Activated T-helper 1 cell treated with anti-CD3 and anti-CD28 coated beads, Interleukin-12 subunit alpha, Interleukin-12 subunit beta, Interleukin-2, Interleukin-4 antibody, amounts not matched to agents 30 ng/mL and 10 ng/mL and 1 ng/mL, durations not matched to agents 14 hours and 24 hours and 36 hours (primary cell): ENCODE results near the gene ARHGAP20. TPM values are rescaled to one million over a fixed set of nuclear protein-coding genes. Genes with fewer than 3 reads are reported as not detected.

Experiments used
- DNase-seq: peaks from one replicate; pipeline ENCODE4 v3.0.0; 2021; ENCODE audit warnings: low spot score
- H3K27ac Mint-ChIP-seq: one replicate; pipeline ENCODE4 v1.8.0; 2021; ENCODE audit warnings: mild to moderate bottlenecking, mixed read lengths
- H3K27me3 Mint-ChIP-seq: one replicate; pipeline ENCODE4 v1.8.0; 2022; ENCODE audit warnings: mild to moderate bottlenecking, moderate library complexity, mixed read lengths; ENCODE audit not compliant: insufficient read depth
- H3K36me3 Mint-ChIP-seq: one replicate; pipeline ENCODE4 v1.8.0; 2021; ENCODE audit warnings: low read depth, mixed read lengths
- H3K4me1 Mint-ChIP-seq: one replicate; pipeline ENCODE4 v1.8.0; 2021; ENCODE audit warnings: low read depth, mixed read lengths
- H3K4me3 Mint-ChIP-seq: one replicate; pipeline ENCODE4 v1.8.0; 2021; ENCODE audit warnings: mild to moderate bottlenecking, moderate library complexity, mixed read lengths
- H3K9me3 Mint-ChIP-seq: one replicate; pipeline ENCODE4 v1.8.0; 2021; ENCODE audit warnings: mixed read lengths
- intact Hi-C: fragments of 100-400 bp; cut with micrococcal nuclease; formaldehyde crosslinking; loops from one replicate; pipeline ENCODE4 v1.15.1; 2024
- total RNA-seq: library from RNA; stranded (reverse); gene quantifications from 2 replicates; pipeline ENCODE4 v1.2.3, GENCODE V29; 2022

Gene ARHGAP20
- total RNA-seq, 1 donor from 2014 or later: not detected

DNA sequence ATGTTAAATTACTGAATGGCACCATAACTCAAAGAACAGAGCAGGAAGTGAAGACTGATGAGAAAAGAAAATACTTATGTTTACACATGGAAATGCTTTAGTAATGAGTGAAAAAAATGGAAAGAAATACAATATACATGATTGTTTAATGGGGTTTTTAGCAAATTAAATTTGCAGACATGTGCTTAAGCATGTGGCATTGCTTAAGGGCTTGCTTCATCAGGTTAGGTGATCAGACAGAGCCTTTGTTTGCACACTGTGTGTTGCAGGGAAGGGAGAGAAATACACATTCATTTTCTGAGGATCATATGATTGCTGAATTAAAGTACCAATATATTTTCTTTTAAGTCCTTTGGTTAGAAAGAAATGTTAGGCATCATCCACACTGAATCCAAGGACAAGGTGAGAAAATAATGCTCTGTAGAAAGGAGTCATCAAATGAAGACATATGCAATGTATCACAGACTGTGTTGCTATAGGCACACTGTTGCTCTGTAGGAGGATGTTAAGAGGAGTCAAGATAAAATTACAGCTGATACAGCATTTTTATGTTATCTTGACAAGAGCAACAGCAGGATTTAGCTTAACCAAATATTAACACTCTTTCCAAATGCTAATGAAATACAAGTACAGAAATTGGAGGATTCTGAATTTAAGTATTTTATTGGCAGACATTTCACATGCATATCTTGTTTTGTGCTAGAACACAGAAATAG lies 23.4 kb upstream of the ARHGAP20 start:
- Mint-ChIP-seq H3K4me1 (no peaks in the 10 kb centered on the region), H3K27me3 (peaks cover 8% of the 10 kb centered on the region), H3K27ac (no peak overlapping the region), H3K4me3 (no peak overlapping the region), H3K36me3 (no peaks in the 10 kb centered on the region), H3K9me3 (no peaks in the 10 kb centered on the region)
- no peak for DNase-seq
- intact Hi-C loops: no loop called here

DNA sequence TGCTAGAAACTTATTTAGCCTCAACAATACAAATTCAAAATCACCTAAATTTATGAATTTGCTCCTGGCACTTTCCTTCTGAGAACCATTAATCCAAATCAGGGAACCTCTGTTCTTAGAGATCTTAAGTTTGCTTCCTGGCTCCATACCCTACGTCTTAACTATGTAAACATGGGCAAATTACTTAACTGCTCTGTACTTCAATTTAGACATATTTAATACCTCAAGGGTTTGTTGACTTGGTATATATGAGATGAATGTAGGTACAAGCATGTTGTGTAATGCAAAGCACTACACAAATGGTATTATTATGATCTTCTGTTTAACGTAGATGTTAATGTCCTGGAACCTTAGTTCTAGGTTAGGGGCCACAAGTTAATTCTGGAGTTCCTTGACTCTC lies 22.6 kb upstream of the ARHGAP20 start:
- no peaks in the 10 kb centered on the region for H3K9me3 Mint-ChIP-seq
- intact Hi-C loops: no loop called here
- peaks cover 8% of the 10 kb centered on the region for H3K27me3 Mint-ChIP-seq
- H3K27ac Mint-ChIP-seq: no peak overlapping the region
- DNase-seq: no peak
- H3K4me1 Mint-ChIP-seq: no peaks in the 10 kb centered on the region
- H3K36me3 Mint-ChIP-seq: no peaks in the 10 kb centered on the region
- H3K4me3 Mint-ChIP-seq: no peak overlapping the region

DNA sequence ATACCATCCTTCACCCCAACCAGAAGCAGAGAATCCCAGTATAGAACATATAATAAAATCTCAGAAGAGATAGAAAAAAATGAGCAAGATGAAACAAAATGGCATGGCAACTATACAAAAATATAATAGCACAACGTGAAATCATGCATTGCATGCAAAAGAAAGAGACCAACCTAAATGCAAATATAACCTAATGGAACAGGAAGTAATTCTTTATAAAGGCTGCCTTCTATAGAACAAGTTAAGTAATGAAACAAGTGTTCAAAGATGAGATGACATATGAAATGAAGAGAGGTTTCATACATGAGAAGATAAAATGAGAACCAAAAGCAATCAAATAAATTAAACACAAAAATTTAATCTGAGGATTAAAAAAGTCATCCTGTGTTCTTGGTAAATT lies 18.5 kb upstream of the ARHGAP20 start:
- H3K36me3 Mint-ChIP-seq: no peaks in the 10 kb centered on the region
- intact Hi-C loops: no loop called here
- DNase-seq: no peak
- H3K9me3 Mint-ChIP-seq: no peaks in the 10 kb centered on the region
- no peak overlapping the region for H3K27ac Mint-ChIP-seq
- H3K4me3 Mint-ChIP-seq: no peak overlapping the region
- H3K27me3 Mint-ChIP-seq: peaks cover 14% of the 10 kb centered on the region
- H3K4me1 Mint-ChIP-seq: no peaks in the 10 kb centered on the region

DNA sequence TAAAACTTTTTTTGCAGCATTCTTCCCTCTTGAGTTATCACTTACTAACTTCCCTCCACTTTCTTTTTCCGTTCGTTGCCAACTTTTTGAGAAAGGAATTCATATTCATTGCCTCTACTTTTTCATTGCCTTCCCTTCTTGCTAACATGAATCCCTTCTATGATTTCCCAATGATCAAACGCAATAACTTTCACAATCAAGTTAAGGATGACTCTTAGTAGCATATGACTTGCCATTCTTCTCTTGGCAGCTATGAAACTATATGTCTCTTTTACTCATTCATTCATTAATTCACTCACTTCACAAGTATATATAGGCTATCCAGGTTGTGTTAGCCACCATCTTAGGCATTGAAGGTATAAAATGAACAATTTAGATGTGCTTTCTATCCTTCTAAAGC lies 16.6 kb upstream of the ARHGAP20 start:
- DNase-seq: no peak
- H3K36me3 Mint-ChIP-seq: no peaks in the 10 kb centered on the region
- H3K4me3 Mint-ChIP-seq: no peak overlapping the region
- no peak overlapping the region for H3K27ac Mint-ChIP-seq
- intact Hi-C loops: no loop called here
- H3K4me1 Mint-ChIP-seq: no peaks in the 10 kb centered on the region
- peaks cover 11% of the 10 kb centered on the region for H3K27me3 Mint-ChIP-seq
- H3K9me3 Mint-ChIP-seq: no peaks in the 10 kb centered on the region

DNA sequence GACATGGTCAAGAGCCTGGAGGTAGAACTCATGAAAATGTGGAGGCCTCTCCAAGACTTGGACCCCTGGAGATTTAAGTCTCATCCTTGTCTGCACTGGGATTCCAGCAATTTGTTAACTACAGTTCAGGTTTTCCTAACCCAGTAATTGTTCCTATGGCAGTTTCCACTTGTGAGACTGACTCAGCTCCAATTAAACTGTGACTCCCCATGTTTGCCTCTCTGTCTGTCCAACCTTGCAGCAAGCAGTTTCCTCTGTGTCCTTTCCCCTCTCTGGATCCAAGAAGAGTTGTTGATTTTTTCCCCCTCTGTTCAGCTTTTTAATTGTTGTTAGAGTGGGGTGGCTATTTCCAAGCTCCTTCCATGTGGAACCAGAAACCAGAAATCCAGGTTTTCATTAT lies 16.2 kb upstream of the ARHGAP20 start:
- Mint-ChIP-seq H3K9me3 (no peaks in the 10 kb centered on the region), H3K4me1 (no peaks in the 10 kb centered on the region), H3K27me3 (peaks cover 9% of the 10 kb centered on the region), H3K4me3 (no peak overlapping the region), H3K27ac (no peak overlapping the region), H3K36me3 (no peaks in the 10 kb centered on the region)
- DNase-seq: no peak
- intact Hi-C loops: no loop called here

DNA sequence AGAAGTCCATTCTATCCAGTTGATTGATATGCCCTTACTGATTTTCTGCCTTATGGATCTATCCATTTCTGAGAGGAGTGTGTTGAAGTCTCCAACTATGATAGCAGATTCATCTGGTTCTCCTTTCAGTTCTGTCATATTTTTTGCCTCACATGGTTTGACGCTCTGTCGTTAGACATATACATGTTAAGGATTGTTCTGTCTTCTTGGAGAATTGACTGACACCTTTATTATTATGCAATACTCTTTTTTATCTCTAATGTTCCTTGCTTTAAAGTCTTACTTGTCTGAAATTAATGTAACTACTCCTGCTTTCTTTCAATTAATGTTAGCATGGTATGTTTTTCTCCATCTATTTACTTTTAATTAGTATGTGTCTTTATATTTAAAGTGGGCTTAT lies 12.1 kb upstream of the ARHGAP20 start:
- intact Hi-C loops: no loop called here
- no peak for DNase-seq
- Mint-ChIP-seq H3K36me3 (no peaks in the 10 kb centered on the region), H3K9me3 (no peaks in the 10 kb centered on the region), H3K27me3 (peaks cover 17% of the 10 kb centered on the region), H3K27ac (no peak overlapping the region), H3K4me3 (no peak overlapping the region), H3K4me1 (no peaks in the 10 kb centered on the region)

DNA sequence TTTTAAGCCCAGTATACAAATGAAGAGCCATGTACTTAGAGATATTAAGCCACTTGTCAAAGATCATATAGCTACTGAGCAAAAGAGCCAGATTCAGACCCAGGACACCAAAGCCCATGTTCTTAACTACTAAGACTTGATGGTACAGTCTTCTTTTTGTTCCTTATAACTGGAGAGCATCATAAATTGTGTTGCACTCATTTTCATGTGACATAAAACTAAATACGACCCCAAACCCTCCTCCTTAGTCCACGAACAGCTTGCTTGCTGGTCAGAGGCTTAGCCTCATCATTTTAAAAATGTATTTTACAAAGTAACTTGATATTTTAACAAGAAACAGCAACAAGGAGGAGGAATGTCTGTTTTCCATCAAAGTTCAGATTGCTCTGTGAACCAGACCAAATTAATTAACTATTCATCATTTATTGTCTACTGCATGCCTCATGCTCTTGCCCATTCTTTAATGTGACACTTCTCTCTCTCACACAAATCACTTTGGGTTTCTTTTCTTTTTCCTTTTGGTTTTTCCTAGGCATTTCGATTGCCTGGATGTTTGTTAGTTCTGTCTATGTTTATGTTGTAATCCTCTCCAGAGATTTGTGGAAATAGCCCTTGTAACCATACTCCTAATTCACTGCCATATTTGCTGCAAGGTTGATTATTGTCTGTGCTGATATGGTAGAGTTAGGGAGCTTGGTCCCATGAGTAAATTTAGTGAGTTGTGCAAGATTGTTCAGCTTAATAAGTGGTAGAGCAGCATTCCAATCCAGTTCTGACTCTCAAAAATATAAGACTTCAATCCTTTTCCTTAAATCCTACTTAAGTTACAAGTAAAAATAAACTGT lies 8.4 kb upstream of the ARHGAP20 start:
- Mint-ChIP-seq H3K4me3 (no peak overlapping the region), H3K27me3 (peaks cover 11% of the 10 kb centered on the region), H3K4me1 (no peaks in the 10 kb centered on the region), H3K27ac (no peak overlapping the region), H3K9me3 (no peaks in the 10 kb centered on the region), H3K36me3 (no peaks in the 10 kb centered on the region)
- intact Hi-C loops: no loop called here
- DNase-seq: no peak

DNA sequence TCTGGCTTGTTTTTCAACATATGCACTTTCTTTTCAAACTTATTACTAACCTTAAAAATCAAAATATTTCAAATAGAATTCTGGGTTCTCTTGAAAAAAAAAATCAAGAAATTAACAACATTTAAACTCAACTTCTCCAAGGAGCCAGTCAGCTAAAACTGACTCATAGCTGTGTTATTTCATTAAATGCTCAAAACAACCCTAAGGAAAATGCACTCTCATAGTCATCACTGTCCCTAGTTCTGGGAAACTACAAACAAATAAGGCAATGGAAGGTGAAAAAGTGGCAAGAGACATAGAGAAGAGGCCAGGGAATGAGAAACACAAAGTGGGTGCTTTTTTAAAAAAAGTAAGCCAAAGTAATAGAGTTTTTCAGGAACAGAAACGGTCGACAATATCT lies 4.1 kb upstream of the ARHGAP20 start:
- no peak overlapping the region for H3K4me3 Mint-ChIP-seq

DNA sequence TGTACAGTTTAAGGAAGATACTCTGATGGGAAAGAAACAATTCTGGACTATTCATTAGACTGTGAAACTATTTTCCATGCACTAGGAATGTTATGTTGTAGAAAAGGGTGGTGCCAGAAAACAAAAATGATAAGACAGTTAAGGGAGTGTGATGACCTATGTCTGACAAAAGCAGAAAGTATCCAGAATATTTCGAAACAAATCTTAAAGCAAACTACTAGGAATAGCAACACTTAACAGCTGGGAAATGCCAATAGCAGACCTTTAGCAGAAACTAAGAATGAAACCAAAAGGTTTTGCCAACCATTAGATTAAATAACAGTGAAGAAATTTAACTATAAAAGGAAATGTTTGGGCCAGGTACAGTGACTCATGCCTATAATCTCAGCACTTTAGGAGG lies 3.3 kb upstream of the ARHGAP20 start:
- intact Hi-C loops: no loop called here
- H3K9me3 Mint-ChIP-seq: no peaks in the 10 kb centered on the region
- H3K27ac Mint-ChIP-seq: no peak overlapping the region
- peaks cover 32% of the 10 kb centered on the region for H3K27me3 Mint-ChIP-seq
- DNase-seq: no peak
- H3K36me3 Mint-ChIP-seq: peaks cover 2% of the 10 kb centered on the region
- no peak overlapping the region for H3K4me3 Mint-ChIP-seq
- H3K4me1 Mint-ChIP-seq: peaks cover 12% of the 10 kb centered on the region

More for the DNA sequence above, 4.1 kb upstream of the ARHGAP20 start:
- peaks cover 29% of the 10 kb centered on the region for H3K27me3 Mint-ChIP-seq
- peaks cover 8% of the 10 kb centered on the region for H3K4me1 Mint-ChIP-seq
- H3K9me3 Mint-ChIP-seq: no peaks in the 10 kb centered on the region
- intact Hi-C loops: no loop called here
- no peak for DNase-seq
- peaks cover 2% of the 10 kb centered on the region for H3K36me3 Mint-ChIP-seq
- no peak overlapping the region for H3K27ac Mint-ChIP-seq

DNA sequence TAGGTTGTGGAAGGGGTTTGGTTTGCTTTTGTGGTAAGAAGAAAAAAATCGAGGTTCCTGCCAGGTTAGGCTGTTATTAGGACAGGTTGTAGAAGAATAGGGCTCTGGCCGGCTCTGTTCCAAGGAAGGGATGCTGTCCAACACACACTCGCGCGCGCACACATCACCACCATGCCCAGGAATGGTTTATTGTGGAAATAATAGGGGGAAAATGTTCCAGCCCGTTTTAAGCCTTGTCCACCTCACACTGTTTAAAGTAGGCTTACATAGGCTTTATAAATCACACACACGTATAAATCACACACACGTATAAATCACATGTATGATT lies 1.2 kb upstream of the ARHGAP20 start:
- no peak for DNase-seq
- Mint-ChIP-seq H3K36me3 (peaks cover 2% of the 10 kb centered on the region), H3K4me1 (peaks cover 13% of the 10 kb centered on the region), H3K27me3 (peaks cover 48% of the 10 kb centered on the region), H3K27ac (no peak overlapping the region), H3K9me3 (no peaks in the 10 kb centered on the region), H3K4me3 (peak overlapping the region; percentile 23)
- intact Hi-C loops: loop anchor here (5.0 kb wide), 2 partner anchors 261 to 519 kb away; no protein-coding TSS in a partner anchor

DNA sequence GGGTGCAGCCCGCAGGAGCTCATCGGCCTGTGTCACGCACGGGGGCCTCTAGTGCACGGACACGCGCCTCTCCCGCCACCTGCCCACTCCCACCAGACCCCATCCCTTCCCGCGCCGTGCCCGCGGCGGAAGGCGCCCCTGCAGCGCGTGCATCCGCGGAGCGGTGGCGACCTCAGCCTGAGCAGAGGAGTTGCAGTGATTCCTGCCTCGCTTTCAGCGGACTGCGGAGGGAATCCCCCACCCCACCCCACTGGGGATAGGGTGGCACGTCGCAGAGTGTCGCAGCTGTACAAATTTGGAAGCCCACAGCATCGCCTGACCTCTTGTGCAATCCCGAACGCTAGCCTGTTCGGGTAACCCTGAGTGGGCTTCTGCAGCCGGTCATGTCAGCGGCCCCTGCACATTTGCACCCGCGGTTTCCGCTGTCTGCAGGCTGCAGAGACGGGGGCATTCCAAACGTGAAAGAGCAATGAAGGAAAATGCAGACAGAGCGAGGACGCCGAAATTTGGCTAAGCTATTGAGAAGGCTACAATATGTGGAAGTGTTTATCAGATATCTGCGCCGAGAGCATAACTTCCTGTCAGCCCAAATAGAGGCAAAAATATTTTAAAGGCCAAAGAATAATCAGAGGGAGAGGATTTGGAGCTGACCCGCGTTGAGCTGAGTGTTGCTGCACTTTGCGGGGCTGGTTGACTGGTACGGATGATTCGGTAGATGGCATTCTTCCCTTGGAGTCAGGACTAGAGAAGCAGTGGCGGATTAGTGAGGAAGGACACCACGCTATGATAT lies 617 bp upstream of the ARHGAP20 start:
- no peak for DNase-seq
- intact Hi-C loops: loop anchor here (5.0 kb wide), 2 partner anchors 261 to 519 kb away; no protein-coding TSS in a partner anchor
- Mint-ChIP-seq H3K4me1 (peaks cover 13% of the 10 kb centered on the region), H3K27ac (no peak overlapping the region), H3K4me3 (peak overlapping the region; percentile 23), H3K27me3 (peaks cover 50% of the 10 kb centered on the region), H3K9me3 (no peaks in the 10 kb centered on the region), H3K36me3 (peaks cover 2% of the 10 kb centered on the region)

DNA sequence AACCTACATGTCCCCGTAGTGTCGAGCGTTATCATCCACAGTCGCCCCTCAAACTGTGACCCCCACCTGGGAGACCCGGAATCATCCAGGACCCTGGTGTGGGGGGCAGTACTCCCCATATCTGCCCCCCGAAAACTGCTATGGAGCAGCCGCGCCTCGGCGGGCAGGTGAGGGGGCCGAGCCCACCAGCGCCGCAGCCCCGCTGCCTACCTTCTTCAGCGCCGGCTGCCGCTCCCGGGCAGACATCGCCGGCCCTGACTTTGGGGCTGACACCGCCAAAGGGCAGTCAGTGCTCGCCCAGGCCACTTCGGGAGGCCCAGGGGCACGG lies 825 bp downstream of the ARHGAP20 start:
- Mint-ChIP-seq H3K9me3 (no peaks in the 10 kb centered on the region), H3K27ac (no peak overlapping the region), H3K36me3 (peaks cover 2% of the 10 kb centered on the region), H3K27me3 (peaks cover 57% of the 10 kb centered on the region), H3K4me3 (peak overlapping the region; percentile 46), H3K4me1 (peaks cover 13% of the 10 kb centered on the region)
- DNase-seq: no peak
- intact Hi-C loops: loop anchor here (5.0 kb wide), 2 partner anchors 259 to 521 kb away; no protein-coding TSS in a partner anchor
